PC-3 (cell line): ENCODE data around the gene EIPR1.

ENCODE experiments used
- EZH2 ChIP-seq: fragments of 300-600 bp; sonication (generic); IDR thresholded peaks from one replicate; pipeline ENCODE4 v1.6.1; 2017; ENCODE audit warnings: antibody characterized with exemption, mild to moderate bottlenecking, low read length; ENCODE audit not compliant: unreplicated experiment
- EZH2phosphoT487 ChIP-seq: fragments of 300-600 bp; sonication (generic); IDR thresholded peaks from 2 replicates; pipeline ENCODE4 v1.6.1; 2018; ENCODE audit warnings: mild to moderate bottlenecking, antibody characterized with exemption, low read length, borderline replicate concordance
- TF ChIP-seq, protein P1 (sequence below): fragments of 300-600 bp; sonication (generic); conservative IDR thresholded peaks from 2 replicates; pipeline ENCODE4 v1.5.1; 2017; ENCODE audit warnings: antibody characterized with exemption, low read depth, mild to moderate bottlenecking, low read length

DNA sequence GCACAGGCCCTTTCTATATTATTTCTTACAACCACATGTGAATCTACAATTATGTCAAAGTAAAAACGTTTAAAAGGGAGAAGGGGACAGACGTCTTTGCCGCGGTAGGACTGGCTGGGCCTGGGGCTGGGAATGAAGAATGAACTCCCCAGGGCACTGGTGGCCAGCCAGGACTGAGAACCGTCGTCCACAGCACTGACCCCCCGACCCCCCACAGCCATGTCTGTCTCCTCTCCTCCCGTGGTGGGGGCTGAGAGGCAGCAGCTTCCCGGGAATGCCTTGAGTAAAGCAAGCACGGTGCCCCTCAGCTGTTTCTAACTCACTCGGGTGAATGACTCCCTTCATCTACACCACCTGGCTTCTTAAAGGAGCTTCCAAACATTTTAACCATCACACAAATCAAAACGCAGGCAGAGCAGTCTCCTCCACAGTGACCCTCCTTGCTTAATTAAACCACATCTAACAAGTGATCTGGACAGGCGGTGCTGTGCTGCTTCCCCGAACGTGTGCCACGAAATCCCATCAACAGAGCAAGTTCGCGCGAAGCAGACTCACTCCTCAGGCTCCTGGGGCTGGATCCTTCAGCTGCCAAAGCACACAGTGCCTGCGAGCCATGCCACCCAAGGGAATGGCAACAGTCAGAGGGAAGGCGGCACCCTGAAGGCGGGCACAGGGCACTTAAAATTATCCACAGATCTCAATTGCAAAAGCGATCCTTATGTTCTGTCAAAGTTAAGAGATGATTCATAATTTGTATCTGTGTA is 217.7 kb downstream of the EIPR1 start:
- TF ChIP-seq, protein P1, sequence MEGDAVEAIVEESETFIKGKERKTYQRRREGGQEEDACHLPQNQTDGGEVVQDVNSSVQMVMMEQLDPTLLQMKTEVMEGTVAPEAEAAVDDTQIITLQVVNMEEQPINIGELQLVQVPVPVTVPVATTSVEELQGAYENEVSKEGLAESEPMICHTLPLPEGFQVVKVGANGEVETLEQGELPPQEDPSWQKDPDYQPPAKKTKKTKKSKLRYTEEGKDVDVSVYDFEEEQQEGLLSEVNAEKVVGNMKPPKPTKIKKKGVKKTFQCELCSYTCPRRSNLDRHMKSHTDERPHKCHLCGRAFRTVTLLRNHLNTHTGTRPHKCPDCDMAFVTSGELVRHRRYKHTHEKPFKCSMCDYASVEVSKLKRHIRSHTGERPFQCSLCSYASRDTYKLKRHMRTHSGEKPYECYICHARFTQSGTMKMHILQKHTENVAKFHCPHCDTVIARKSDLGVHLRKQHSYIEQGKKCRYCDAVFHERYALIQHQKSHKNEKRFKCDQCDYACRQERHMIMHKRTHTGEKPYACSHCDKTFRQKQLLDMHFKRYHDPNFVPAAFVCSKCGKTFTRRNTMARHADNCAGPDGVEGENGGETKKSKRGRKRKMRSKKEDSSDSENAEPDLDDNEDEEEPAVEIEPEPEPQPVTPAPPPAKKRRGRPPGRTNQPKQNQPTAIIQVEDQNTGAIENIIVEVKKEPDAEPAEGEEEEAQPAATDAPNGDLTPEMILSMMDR, result no peak
- TF ChIP-seq EZH2phosphoT487 (no peak), EZH2 (no peak)
